Epithelial cell of proximal tubule (primary cell): Measurements from ENCODE around the gene ITGB2. TPM values are rescaled to one million over a fixed set of nuclear protein-coding genes. Genes with fewer than 3 reads are reported as not detected.

Source experiments
- DNase-seq: peaks from one replicate; pipeline ENCODE4 v3.0.0-alpha.2; 2011; ENCODE audit warnings: low read depth
- H3K4me3 ChIP-seq: 2 replicates; pipeline ENCODE4 v1.5.1; 2011; ENCODE audit warnings: low read depth, mild to moderate bottlenecking, low read length
- total RNA-seq: library from RNA; depleted of rRNA; stranded (reverse); fragments of >200 nt; gene quantifications from 2 replicates; pipeline ENCODE4 v1.2.3, GENCODE V29; 2015
- TF ChIP-seq, protein P1 (sequence below): conservative IDR thresholded peaks from 2 replicates; pipeline ENCODE4 v1.5.1; 2012; ENCODE audit warnings: low read depth, mild to moderate bottlenecking, low read length

Gene ITGB2
- total RNA-seq, 1 donor from 2014 or later, result 3.0 TPM

DNA sequence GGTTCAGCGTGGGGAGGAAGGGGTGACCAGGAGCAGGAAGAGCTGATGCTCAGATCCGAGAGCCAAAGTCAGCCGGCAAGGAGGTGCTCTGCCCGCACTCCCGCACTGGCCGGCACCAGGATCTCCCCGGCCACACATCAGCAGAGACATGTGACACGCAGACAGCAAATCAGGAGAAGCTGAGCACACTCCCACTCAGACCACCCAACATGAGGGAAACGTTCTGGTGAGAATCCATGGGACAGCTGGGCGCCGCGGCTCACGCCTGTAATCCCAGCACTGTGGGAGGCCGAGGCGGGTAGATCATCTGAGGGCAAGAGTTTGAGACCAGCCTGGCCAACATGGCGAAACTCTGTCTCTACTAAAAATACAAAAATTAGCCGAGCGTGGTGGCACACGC, 28.6 kb downstream of the ITGB2 start:
- H3K4me3 ChIP-seq, result no peak overlapping the region
- TF ChIP-seq, protein P1, sequence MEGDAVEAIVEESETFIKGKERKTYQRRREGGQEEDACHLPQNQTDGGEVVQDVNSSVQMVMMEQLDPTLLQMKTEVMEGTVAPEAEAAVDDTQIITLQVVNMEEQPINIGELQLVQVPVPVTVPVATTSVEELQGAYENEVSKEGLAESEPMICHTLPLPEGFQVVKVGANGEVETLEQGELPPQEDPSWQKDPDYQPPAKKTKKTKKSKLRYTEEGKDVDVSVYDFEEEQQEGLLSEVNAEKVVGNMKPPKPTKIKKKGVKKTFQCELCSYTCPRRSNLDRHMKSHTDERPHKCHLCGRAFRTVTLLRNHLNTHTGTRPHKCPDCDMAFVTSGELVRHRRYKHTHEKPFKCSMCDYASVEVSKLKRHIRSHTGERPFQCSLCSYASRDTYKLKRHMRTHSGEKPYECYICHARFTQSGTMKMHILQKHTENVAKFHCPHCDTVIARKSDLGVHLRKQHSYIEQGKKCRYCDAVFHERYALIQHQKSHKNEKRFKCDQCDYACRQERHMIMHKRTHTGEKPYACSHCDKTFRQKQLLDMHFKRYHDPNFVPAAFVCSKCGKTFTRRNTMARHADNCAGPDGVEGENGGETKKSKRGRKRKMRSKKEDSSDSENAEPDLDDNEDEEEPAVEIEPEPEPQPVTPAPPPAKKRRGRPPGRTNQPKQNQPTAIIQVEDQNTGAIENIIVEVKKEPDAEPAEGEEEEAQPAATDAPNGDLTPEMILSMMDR, result no peak
- no peak for DNase-seq

DNA sequence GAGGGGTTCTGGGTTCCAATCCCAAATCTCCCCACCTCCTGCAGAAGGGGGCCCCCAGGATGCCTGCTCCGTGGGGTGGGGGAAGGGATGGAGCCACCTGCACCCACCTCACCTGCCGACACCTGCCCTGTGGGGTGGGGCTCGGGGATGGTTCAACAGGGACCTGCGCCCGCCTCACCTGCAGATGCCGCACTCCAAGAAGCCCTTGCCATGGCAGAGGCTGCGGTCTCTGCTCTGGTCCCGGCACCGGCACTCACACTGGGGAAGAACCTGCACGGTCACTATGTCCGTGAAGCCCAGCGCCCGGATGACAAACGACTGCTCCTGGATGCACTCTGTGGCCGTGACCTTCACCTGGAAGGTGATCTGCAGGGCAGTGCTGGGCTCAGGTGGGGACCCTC, 29.1 kb downstream of the ITGB2 start:
- TF ChIP-seq, protein P1, result no peak
- no peak for DNase-seq
- H3K4me3 ChIP-seq, result no peak overlapping the region

DNA sequence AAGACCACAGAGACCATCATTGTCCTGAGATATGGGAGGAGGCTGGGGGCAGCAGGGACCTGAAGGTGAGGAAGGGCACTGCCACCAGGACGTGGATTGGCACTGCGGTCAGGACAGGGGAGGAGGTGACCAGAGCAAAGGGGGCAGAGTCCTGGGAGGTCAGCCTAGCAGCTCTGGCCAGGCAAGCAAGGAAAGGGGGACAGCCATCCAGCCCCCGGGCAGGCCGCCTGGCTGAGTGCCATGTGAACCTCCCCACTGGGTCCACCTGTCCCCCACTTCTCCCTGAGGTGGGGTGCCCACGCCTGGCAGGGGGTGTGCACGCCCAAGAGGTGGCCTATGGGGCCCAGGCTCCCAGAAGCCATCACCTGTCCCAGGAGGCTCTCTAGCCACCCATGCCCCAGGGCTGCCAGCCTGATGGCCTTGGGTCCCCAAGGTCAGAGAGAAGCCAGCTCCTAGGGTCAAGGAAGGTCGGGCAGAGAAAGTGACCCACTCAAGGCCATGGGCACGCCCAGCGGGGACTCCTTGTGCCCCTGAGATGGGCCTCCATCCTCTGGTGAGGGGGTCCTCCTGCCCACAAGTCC, 29.6 kb downstream of the ITGB2 start:
- no peak overlapping the region for H3K4me3 ChIP-seq
- TF ChIP-seq, protein P1, result no peak
- no peak for DNase-seq

DNA sequence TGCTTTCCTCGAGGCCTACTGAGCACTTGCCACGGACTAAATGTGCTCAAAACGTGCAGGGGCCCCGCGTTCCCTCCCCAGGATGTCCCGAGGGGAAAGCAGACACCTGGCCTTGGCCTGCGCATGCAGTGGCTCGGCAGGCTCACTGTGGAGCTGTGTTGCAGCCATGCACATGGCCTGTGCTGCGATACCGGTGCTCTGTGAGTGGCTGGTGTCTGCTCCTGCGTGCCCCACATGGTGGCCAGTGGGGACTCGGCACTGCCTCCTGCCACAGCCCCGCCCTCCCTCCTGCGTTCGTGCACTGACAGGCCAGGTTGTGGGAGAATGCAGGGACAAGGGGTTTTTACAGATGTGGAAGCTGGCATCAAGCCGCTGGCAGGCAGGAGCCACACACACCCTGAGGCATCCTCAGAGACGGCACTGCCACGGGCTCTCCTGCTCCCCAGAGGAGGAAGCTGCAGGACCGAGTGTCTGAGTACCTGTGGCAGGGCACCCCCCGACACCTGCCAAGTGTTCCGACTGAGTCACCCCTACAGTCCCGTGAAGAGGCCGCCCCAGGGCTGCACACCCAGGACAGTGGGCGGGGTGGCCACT, 30.3 kb downstream of the ITGB2 start:
- no peak overlapping the region for H3K4me3 ChIP-seq
- TF ChIP-seq, protein P1, result no peak
- DNase-seq, result no peak

DNA sequence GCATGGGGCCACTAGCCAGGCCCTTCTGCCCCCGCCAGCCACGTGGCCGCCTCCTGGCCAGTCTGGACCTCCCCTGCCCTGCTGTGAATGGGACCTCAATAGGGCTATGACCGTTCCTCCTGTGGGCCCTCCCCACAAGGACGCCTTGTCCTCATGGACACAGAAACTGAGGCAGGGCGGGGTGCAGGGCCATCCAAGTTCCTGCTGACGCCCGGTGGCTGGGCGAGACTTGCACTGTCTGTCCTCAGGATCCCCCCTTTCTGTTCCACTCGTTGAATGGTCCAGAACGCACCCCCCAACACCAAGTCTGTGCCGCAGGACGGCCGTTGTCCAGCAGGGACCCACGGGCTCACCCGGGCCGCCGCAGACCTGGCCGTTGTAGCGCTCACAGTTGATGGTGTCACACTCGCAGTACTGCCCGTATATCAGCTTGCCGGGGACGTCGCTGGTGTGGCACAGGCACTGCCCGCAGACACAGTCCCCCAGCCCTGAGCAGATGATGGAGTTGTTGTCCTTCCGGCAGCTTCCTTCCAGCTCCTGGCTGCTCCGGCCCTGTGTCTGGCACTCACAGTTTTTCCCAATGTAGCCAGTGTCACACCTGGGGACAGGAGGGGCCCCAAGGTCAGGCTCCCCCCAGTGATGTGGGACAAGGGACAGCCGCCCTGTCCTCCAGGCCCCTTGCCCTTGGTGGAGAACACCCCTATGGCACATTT, 30.9 kb downstream of the ITGB2 start:
- DNase-seq, result no peak
- TF ChIP-seq, protein P1, result no peak
- H3K4me3 ChIP-seq, result no peak overlapping the region

DNA sequence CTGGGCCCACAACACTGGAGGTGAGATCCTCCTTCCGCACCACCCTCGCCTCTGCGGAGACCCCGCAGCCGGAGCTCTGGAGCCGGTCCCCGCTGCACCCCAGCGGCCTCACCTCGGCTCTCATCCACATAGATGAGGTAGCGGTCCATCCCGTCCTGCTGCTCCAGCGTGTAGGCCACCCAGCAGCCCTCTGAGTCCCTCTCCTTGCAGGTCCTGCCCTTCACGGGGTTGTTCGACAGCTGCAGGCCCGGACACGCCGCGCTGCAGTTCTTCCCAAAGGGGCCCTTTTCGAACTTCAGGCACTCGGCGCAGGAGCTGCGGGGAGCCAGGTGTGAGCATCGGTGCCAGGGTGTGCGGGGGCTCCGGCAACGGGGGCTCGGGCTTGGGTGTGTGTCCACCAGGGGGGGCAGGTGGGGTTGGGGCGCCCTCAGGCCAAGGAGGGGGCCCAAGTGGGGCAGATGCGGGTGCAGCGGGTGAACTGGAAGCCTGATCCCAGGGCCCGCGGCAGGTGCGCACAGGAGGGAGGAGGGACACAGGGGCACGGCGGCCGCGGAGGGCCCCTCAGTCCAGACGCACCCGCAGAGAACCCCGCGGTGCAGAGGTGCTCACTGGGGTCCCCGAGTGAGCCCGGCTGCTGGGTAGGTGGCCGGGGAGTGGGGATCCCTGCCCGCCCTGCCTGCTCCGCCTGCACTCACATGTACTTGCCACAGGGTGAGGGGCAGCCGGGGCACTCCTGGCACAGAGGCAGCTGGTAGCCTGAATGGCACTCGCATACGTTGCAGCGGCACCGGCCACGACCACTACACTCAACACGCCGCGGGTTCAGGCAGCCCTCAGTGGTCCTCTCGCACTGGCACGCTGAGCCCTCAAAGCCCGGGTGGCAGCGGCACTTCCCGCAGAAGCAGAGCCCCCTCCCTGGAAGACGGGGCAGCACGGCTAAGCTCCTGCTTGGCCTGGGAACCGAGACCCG, 31.8 kb downstream of the ITGB2 start:
- no peak for DNase-seq
- TF ChIP-seq, protein P1, result no peak
- no peak overlapping the region for H3K4me3 ChIP-seq
